ENCODE results near the gene PIK3CA.
"Not testable (repeated sequence)": the region's sequence is repeated elsewhere in the genome, so short reads cannot be mapped to it uniquely, and the experiment has no call there.

The PIK3CA gene

DNA sequence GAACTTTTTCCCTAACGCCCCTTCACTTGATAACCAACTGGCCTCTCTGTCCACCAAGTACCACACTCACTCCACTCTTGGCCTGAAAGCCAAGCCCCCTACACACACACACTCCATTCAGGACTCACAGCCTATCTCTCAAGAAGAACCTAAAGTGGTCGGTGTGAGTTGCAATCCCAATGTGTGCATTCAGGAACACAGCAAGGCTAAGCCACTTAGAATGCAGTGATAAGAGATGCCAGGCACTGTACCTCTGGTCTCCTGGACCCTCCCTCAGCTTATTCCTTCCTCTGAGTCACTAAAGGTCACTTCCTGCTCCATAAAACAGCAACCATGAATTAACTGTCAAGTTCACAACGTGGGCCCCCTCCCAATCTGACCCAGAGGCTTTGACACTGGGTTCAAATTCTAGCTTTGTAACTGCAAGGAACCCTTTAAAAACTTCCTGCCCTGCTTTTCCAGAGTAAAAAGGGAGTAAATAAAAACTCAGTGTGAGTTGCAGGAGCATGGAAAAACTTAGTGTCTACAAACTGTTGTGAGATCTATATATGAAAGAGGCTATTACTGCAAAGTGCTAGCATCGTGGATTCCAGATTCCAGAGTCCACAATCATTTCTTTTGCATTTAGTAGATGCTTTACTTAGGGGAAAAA lies 120.4 kb downstream of the PIK3CA start:
- no peak for DNase-seq (ENCODE audit: extremely low spot score)
- ChIA-PET CTCF (no interaction called here), POLR2A (no interaction called here)
- TF ChIP-seq, protein P1, sequence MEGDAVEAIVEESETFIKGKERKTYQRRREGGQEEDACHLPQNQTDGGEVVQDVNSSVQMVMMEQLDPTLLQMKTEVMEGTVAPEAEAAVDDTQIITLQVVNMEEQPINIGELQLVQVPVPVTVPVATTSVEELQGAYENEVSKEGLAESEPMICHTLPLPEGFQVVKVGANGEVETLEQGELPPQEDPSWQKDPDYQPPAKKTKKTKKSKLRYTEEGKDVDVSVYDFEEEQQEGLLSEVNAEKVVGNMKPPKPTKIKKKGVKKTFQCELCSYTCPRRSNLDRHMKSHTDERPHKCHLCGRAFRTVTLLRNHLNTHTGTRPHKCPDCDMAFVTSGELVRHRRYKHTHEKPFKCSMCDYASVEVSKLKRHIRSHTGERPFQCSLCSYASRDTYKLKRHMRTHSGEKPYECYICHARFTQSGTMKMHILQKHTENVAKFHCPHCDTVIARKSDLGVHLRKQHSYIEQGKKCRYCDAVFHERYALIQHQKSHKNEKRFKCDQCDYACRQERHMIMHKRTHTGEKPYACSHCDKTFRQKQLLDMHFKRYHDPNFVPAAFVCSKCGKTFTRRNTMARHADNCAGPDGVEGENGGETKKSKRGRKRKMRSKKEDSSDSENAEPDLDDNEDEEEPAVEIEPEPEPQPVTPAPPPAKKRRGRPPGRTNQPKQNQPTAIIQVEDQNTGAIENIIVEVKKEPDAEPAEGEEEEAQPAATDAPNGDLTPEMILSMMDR (IDR thresholded peaks at IDR 0.05; ENCODE audit: control extremely low read depth, extremely low read depth, low read depth, missing control alignments): no peak

DNA sequence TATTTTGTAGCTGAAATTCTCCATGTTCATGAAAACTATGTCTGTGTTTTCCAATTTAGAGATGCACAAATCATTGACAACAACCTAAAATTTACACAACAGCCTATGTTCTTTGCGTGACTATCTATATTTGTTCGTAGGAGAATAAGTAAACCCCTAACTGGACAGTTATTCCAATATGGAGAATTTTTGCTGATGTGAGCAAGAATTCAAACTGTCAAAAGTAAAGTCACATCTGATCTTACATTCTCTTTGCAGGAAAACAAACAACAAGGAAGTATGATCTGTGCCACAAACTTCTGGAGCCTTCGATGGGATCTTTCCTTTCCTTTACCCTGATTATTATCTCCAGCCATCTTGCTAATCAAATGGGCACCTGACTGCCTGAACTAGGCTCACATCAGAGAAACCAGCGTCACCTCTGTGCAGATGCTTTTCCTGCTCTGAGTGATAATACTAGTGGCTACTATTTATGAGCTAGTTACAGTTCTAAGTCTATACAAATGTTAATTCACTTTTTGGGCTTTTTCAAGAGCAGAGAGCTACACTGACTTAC lies 121.1 kb downstream of the PIK3CA start:
- no peak for DNase-seq (ENCODE audit: extremely low spot score)
- TF ChIP-seq, protein P1 (IDR thresholded peaks at IDR 0.05; ENCODE audit: control extremely low read depth, extremely low read depth, low read depth, missing control alignments): no peak
- CTCF ChIA-PET: interaction anchor here (0.7 to 1.1 kb wide), 2 partner anchors 17 to 23 kb away, joined by 3 read pairs; no protein-coding TSS in a partner anchor
- POLR2A ChIA-PET: no interaction called here

DNA sequence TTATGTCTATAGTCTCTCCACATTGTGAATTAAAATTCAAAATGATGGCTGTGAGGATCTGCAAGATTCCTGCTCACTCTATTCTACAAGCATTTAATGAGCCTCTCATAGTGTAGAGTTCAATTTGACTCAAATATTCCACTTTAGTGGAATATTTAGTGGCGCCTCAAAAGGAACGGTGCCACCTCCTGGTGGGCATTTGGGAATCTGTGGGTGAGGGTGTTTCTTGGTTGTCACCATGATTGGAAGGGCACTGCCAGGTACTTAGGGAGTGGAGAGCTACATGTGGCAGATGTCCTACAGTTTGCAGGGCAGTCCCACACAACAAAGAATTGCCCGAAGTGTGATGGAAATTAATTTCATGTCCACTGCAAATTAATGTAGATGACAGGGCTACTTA lies 124.2 kb downstream of the PIK3CA start:
- TF ChIP-seq, protein P1 (IDR thresholded peaks at IDR 0.05; ENCODE audit: control extremely low read depth, extremely low read depth, low read depth, missing control alignments): no peak
- no peak for DNase-seq (ENCODE audit: extremely low spot score)
- CTCF ChIA-PET: interaction anchor here (1.5 to 1.8 kb wide), 3 partner anchors 10 to 26 kb away, joined by 5 to 10 read pairs (median 5); no protein-coding TSS in a partner anchor
- POLR2A ChIA-PET: no interaction called here

DNA sequence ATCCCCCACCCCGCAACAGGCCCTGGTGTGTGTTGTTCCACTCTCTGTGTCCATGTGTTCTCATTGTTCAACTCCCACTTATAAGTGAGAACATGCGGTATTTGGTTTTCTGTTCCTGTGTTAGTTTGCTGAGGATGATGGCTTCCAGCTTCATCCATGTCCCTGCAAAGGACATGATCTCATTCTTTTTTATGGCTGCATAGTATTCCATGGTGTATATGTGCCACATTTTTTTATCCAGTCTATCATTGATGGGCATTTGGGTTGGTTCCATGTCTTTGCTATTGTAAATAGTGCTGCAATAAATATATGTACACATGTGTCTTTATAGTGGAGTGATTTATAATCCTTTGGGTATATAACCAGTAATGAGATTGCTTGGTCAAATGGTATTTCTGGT lies 126.3 kb downstream of the PIK3CA start:
- POLR2A ChIA-PET; DNase-seq (ENCODE audit: extremely low spot score); CTCF ChIA-PET: not testable (repeated sequence)

DNA sequence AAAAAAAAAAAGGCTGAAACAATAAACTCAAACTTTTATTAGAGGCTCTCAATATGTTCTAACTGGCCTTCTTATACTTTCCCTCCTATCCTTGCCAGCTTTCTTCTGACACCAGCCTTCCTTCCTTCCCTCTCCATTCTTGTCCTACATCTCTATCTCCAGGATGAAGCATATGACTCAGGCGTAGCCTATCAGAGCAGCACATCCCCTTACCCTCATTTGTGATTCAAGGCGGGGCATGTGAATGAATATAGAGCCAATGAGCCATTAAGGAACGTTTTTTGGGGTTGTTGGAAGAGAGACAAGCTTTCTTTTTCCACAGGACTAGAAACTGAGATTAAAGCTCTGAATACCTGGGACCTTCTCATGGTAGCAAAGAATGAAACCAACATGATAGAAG lies 127.8 kb downstream of the PIK3CA start:
- no peak for DNase-seq (ENCODE audit: extremely low spot score)
- CTCF ChIA-PET: interaction anchor here (0.8 to 2.0 kb wide), 4 partner anchors 11 to 45 kb away, joined by 3 to 6 read pairs (median 4); no protein-coding TSS in a partner anchor
- POLR2A ChIA-PET: no interaction called here
- TF ChIP-seq, protein P1 (IDR thresholded peaks at IDR 0.05; ENCODE audit: control extremely low read depth, extremely low read depth, low read depth, missing control alignments): no peak

DNA sequence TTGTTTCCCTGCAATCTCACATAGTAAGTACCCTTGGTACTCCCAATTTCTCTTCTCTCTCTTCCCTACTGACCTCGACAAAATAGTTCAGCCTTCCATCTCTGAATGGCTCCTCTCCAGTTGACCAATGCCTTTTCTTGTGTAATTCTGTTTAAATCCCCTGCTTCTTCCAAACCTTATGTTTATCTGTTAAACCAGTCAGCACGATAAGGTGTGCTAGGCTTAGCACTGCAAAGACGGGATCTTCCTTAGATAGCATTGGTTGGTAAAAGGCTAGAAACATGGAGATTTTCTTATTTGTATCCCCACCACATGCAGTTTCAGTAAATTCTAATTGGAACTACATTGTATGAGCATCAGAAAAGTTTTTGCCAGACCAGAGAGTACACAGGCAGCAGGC lies 128.6 kb downstream of the PIK3CA start:
- DNase-seq (ENCODE audit: extremely low spot score): no peak
- TF ChIP-seq, protein P1 (IDR thresholded peaks at IDR 0.05; ENCODE audit: control extremely low read depth, extremely low read depth, low read depth, missing control alignments): no peak
- POLR2A ChIA-PET: no interaction called here
- CTCF ChIA-PET: interaction anchor here (0.8 to 2.0 kb wide), 4 partner anchors 10 to 44 kb away, joined by 3 to 6 read pairs (median 4); no protein-coding TSS in a partner anchor

DNA sequence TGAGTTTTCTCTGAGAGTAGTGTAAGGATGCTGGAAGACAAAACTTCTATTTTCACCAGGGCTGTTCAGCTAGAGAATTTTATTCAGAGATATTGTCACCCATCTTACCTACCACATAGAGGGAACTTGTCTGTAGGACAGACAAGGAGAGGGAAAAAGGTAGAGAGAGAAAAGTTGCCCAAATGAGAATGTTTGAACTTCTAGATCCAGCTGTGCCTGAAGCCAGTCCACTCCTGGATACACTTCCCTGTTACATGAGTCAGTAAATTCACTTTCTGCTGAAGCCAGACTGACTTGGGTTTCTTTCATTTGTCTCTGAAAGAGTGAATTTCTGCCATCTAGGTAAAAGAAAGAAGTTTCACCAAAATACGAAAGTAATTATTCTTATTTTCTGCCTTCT lies 130.0 kb downstream of the PIK3CA start:
- TF ChIP-seq, protein P1 (IDR thresholded peaks at IDR 0.05; ENCODE audit: control extremely low read depth, extremely low read depth, low read depth, missing control alignments): no peak
- ChIA-PET CTCF (no interaction called here), POLR2A (no interaction called here)
- no peak for DNase-seq (ENCODE audit: extremely low spot score)

Measured in GM10248 (cell line).